GM10248 (cell line): ENCODE measurements around the gene OSBPL10.

Experiments used
- CTCF ChIA-PET: fragments of 300-600 bp; sonication (Branson Sonifier 250); formaldehyde crosslinking; extraction: SDS; loops from one replicate; lab custom pipeline; 2021; ENCODE audit warnings: antibody characterized with exemption; lab: Yijun Ruan, JAX
- POLR2A ChIA-PET: fragments of 350-650 bp; sonication (Branson Sonifier 250); formaldehyde crosslinking; extraction: SDS; loops from one replicate; lab custom pipeline; 2020; ENCODE audit warnings: antibody characterized with exemption; lab: Yijun Ruan, JAX
- DNase-seq: peaks from one replicate; pipeline ENCODE4 v3.0.0; 2012; ENCODE audit errors: extremely low spot score
- TF ChIP-seq, protein P1 (sequence below): IDR thresholded peaks from 2 replicates; pipeline ENCODE4 v1.5.1; 2012; ENCODE audit warnings: mild to moderate bottlenecking, low read depth; ENCODE audit errors: extremely low read depth, missing control alignments, control extremely low read depth

OSBPL10 gene

DNA sequence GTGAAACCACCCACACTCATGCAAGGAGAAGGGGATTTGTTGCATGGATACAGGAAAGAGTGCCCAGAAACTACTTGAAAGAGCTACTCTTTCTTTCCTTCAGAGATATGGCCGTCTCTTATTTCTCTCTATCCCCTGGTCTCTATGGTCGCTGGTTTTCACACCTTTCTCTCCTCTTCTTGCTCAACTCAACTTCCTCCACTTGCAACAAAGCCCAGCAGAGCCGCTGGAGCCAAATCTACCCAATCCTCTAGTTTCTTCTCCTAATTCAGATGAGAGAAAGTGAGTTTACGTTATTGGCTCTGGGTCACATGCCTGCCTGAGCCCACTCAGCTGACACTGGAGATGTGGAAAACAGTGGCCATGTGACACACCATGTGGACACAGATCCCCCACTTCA lies 215.2 kb downstream of the OSBPL10 start:
- TF ChIP-seq, protein P1, sequence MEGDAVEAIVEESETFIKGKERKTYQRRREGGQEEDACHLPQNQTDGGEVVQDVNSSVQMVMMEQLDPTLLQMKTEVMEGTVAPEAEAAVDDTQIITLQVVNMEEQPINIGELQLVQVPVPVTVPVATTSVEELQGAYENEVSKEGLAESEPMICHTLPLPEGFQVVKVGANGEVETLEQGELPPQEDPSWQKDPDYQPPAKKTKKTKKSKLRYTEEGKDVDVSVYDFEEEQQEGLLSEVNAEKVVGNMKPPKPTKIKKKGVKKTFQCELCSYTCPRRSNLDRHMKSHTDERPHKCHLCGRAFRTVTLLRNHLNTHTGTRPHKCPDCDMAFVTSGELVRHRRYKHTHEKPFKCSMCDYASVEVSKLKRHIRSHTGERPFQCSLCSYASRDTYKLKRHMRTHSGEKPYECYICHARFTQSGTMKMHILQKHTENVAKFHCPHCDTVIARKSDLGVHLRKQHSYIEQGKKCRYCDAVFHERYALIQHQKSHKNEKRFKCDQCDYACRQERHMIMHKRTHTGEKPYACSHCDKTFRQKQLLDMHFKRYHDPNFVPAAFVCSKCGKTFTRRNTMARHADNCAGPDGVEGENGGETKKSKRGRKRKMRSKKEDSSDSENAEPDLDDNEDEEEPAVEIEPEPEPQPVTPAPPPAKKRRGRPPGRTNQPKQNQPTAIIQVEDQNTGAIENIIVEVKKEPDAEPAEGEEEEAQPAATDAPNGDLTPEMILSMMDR: no peak
- POLR2A ChIA-PET: no interaction called here

DNA sequence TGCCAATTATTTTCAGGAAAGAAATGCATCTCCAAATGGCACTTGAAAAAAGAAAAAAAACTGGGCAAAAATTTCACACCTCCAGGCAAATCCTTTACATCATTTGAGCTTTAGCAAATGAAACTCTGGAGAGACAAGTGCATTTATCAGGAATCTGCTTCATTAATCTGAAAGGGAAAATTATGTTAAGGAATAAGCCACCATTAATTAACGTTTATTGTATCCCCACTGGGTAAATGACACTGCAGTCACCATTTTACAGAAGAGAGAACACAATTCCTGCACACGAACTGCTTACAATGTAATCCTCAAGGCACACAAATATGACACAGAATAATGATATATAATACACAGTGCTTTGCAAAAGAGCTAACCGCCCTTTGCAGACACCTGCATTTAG lies 217.3 kb downstream of the OSBPL10 start:
- CTCF ChIA-PET: no interaction called here
- no peak for DNase-seq
- POLR2A ChIA-PET: no interaction called here
- TF ChIP-seq, protein P1: no peak

More for the DNA sequence above, 215.2 kb downstream of the OSBPL10 start:
- CTCF ChIA-PET: interaction anchor here (1.3 to 1.9 kb wide), 2 partner anchors 996 to 997 kb away, joined by 3 to 6 read pairs; no protein-coding TSS in a partner anchor
- no peak for DNase-seq

DNA sequence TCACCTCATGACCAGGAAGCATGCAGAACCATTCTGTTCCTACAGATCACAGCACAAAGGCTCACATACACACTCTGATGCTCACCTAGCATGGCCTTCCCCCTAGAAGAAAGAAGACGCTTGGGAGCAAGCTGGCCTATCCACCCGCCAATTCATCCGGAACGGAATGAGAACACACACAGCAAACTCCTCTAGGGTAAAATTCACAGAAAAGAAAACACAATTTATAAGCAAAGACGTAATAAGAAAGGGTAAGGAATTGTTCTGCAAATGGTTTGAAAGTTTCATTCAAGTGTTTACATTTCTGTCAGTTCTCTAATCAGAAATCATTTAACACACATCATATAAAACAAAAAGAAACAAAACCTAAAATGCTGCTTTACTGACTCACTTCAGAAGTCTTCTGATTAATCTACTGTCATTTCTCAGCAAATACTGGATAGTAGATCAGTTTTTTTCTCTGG lies 218.1 kb downstream of the OSBPL10 start:
- ChIA-PET CTCF (no interaction called here), POLR2A (no interaction called here)
- DNase-seq: no peak
- TF ChIP-seq, protein P1: no peak

DNA sequence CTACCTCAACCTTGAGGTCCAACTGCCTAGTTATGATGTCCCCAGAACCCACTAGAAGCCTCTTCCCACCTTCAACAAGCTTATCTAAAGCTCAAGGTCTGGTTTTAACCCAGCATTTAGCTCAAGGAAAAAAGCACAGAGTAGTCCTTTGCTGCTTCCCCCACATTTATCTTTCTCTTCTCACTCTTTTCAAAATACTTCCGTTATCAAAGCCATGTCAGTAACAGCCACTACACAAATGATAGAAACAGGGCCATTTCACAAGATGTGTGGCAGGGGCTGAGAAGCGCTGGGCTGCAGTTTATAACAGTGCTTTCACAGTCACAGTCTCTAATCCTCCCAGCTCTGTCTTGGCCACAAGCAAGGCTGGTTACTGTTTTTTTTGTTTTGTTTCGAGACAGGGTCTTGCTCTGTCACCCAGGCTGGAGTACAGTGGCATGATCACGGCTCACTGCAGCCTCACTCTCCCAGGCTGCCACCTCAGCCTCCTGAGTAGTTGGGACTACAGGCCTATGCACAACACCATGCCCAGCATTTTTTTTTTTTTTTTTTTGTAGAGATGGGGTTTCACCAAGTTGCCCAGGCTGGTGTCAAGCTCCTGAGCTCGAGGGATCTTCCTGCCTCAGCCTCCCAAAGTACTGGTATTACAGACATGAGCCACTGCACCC lies 218.8 kb downstream of the OSBPL10 start:
- no peak for DNase-seq
- TF ChIP-seq, protein P1: no peak
- ChIA-PET POLR2A (no interaction called here), CTCF (interaction anchor here (1.2 kb wide), 1 partner anchor 13 kb away, joined by 3 read pairs; no protein-coding TSS in a partner anchor)

DNA sequence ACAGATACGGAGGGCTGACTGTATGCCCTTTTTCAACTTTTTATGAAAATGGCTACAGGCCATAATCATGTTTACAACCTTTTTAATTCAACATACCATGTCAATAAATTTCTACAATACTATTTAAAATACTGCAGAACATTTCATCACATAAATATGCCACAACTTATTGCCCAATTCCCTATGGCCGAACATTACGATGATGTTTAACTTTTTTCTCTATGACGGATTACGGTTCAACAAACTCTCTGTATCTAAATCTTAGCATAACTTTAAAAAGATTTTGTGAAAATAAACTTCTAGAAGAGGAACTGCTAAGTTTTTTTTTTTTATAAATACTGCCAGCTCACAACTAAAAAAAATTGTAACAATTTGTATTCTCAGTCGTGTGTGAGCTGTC lies 220.4 kb downstream of the OSBPL10 start:
- TF ChIP-seq, protein P1: no peak
- no peak for DNase-seq
- ChIA-PET CTCF (interaction anchor here (0.7 kb wide), 1 partner anchor 1505 kb away, joined by 3 read pairs; no protein-coding TSS in a partner anchor), POLR2A (no interaction called here)

DNA sequence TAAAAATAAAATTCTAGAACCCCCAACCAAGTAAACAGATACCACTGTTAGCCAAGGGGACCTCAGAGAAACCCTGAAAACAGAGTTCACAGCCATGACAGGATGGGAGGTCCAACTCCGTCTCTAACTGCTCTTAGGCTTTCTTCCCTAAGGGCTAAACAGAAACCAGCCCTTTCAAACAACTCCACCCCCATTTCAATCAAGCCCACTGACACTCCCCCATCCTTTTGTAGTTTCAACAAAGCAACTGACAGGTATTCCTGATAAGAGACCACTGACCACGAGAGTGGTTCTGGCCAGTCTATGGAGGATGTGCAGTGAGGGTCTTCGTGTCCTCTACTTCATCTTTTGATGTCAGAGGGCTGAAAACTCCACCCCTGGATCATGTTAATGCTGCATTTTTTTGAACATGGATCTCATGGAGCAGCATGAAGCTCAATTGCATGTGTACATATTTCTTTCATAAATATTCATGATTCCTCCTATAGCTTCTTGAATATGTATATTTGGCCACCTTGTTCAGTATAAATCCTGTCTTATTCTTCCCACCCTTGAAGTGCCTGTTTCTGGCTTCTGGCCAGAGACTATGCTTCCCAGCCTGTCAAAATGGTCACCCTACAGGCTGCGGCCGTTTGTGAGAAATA lies 222.6 kb downstream of the OSBPL10 start:
- no peak for DNase-seq
- POLR2A ChIA-PET: no interaction called here
- CTCF ChIA-PET: no interaction called here
- TF ChIP-seq, protein P1: no peak
